ENCODE data around the gene MYOD1. TPM values are rescaled to one million over a fixed set of nuclear protein-coding genes. Genes with fewer than 3 reads are reported as not detected.

Gene MYOD1
- total RNA-seq, 1 experiment from 2014 or later: not detected

DNA sequence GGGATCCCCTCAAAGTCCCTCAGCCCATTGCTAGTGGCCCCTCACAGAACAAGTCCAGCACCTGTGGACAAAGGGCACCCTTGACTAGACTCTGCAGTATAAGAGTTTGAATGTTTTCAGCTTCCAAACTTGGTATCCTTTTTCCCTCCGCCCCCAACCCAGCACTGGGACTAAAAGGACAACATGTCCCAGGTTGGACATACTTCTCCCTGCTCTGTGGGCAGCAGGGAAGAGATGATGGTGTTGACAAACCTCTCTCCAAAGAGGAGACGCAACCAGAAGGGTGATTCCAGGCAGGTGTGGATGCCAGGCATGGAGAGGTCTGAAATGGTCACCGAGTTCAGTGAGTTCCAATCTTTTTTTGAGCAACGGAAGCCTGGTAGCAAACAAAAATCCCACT lies 4.5 kb upstream of the MYOD1 start:
- no peak overlapping the region for H3K27ac ChIP-seq (ENCODE audit: low read depth, low read length, poor library complexity, severe bottlenecking)
- DNase-seq (ENCODE audit: low spot score): no peak
- no peak for TF ChIP-seq EZH2 (IDR thresholded peaks at IDR 0.05; ENCODE audit: borderline replicate concordance, low read depth, low read length, poor library complexity, severe bottlenecking)
- TF ChIP-seq, protein P1, sequence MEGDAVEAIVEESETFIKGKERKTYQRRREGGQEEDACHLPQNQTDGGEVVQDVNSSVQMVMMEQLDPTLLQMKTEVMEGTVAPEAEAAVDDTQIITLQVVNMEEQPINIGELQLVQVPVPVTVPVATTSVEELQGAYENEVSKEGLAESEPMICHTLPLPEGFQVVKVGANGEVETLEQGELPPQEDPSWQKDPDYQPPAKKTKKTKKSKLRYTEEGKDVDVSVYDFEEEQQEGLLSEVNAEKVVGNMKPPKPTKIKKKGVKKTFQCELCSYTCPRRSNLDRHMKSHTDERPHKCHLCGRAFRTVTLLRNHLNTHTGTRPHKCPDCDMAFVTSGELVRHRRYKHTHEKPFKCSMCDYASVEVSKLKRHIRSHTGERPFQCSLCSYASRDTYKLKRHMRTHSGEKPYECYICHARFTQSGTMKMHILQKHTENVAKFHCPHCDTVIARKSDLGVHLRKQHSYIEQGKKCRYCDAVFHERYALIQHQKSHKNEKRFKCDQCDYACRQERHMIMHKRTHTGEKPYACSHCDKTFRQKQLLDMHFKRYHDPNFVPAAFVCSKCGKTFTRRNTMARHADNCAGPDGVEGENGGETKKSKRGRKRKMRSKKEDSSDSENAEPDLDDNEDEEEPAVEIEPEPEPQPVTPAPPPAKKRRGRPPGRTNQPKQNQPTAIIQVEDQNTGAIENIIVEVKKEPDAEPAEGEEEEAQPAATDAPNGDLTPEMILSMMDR (conservative IDR thresholded peaks at IDR 0.05; ENCODE audit: low read depth, low read length): no peak
- H3K4me3 ChIP-seq (ENCODE audit: low read depth, low read length, poor library complexity, severe bottlenecking): no peak overlapping the region
- H3K36me3 ChIP-seq (ENCODE audit: insufficient read depth, low read length, poor library complexity, severe bottlenecking): no peaks in the 10 kb centered on the region
- CTCF ChIA-PET: no interaction called here
- BruUV-seq (replicated peaks): no TSS peak
- H3K27me3 ChIP-seq (replicated peaks; ENCODE audit: insufficient read depth, low read depth, low read length, poor library complexity): peaks cover 78% of the 10 kb centered on the region
- POLR2A ChIA-PET (ENCODE audit: low non-redundant PET): no interaction called here
- no peaks in the 10 kb centered on the region for H3K4me1 ChIP-seq (ENCODE audit: insufficient read depth, low read length, poor library complexity, severe bottlenecking)
- intact Hi-C loops (cut with micrococcal nuclease; ENCODE audit: unreplicated experiment): no loop called here
- no peaks in the 10 kb centered on the region for H3K9me3 ChIP-seq (ENCODE audit: low read depth, low read length, poor library complexity, severe bottlenecking)

DNA sequence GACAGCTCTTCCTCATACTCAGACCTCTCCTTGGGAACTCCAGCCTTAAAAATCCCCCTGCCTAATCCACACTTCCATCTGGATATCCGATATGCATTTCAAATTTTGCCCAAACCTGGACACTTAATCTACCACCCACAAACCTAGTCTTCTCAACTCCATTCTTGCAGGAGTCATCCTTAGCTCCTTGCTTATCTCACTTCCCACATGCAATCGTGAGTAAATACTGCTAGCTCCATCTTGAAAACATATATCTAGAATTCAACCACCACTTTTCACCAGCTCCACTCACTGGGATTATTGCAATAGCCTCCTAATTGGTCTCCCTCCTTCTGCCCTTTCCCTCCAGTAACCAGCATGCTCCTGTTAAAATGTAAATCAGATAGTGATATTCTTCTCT lies 2.6 kb upstream of the MYOD1 start:
- ChIA-PET CTCF (no interaction called here), POLR2A (ENCODE audit: low non-redundant PET) (no interaction called here)
- intact Hi-C loops (cut with micrococcal nuclease; ENCODE audit: unreplicated experiment): no loop called here
- no peak overlapping the region for H3K4me3 ChIP-seq (ENCODE audit: low read depth, low read length, poor library complexity, severe bottlenecking)
- H3K27me3 ChIP-seq (replicated peaks; ENCODE audit: insufficient read depth, low read depth, low read length, poor library complexity): peaks cover 88% of the 10 kb centered on the region
- H3K4me1 ChIP-seq (ENCODE audit: insufficient read depth, low read length, poor library complexity, severe bottlenecking): no peaks in the 10 kb centered on the region
- TF ChIP-seq, protein P1 (conservative IDR thresholded peaks at IDR 0.05; ENCODE audit: low read depth, low read length): no peak
- TF ChIP-seq EZH2 (IDR thresholded peaks at IDR 0.05; ENCODE audit: borderline replicate concordance, low read depth, low read length, poor library complexity, severe bottlenecking): no peak
- DNase-seq (ENCODE audit: low spot score): no peak
- no peak overlapping the region for H3K27ac ChIP-seq (ENCODE audit: low read depth, low read length, poor library complexity, severe bottlenecking)
- no TSS peak for BruUV-seq (replicated peaks)
- H3K36me3 ChIP-seq (ENCODE audit: insufficient read depth, low read length, poor library complexity, severe bottlenecking): no peaks in the 10 kb centered on the region
- H3K9me3 ChIP-seq (ENCODE audit: low read depth, low read length, poor library complexity, severe bottlenecking): no peaks in the 10 kb centered on the region

DNA sequence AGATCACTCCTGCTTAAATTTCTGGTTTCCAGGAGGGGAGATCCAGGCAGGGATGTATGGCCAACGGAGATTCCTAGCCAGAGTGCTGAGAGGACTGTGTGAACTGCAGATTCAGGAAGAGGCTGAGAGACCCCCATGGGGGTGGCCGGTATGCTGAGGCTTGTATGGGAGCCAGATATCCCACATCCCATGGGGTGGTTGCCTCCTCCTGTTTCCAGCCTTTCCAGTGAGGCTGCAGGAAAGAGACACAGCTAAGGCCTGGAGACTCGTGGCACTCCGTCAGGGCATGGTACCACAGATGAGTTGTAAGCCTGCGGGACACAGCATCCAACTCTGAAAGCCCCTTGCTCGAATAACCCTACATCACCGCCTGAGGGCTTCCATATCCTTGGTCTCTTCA lies 1.4 kb upstream of the MYOD1 start:
- Histone ChIP-seq H3K27me3 (replicated peaks; ENCODE audit: insufficient read depth, low read depth, low read length, poor library complexity) (peaks cover 88% of the 10 kb centered on the region), H3K4me3 (ENCODE audit: low read depth, low read length, poor library complexity, severe bottlenecking) (no peak overlapping the region), H3K4me1 (ENCODE audit: insufficient read depth, low read length, poor library complexity, severe bottlenecking) (no peaks in the 10 kb centered on the region), H3K36me3 (ENCODE audit: insufficient read depth, low read length, poor library complexity, severe bottlenecking) (no peaks in the 10 kb centered on the region), H3K9me3 (ENCODE audit: low read depth, low read length, poor library complexity, severe bottlenecking) (no peaks in the 10 kb centered on the region), H3K27ac (ENCODE audit: low read depth, low read length, poor library complexity, severe bottlenecking) (no peak overlapping the region)
- TF ChIP-seq, protein P1 (conservative IDR thresholded peaks at IDR 0.05; ENCODE audit: low read depth, low read length): no peak
- no peak for TF ChIP-seq EZH2 (IDR thresholded peaks at IDR 0.05; ENCODE audit: borderline replicate concordance, low read depth, low read length, poor library complexity, severe bottlenecking)
- POLR2A ChIA-PET (ENCODE audit: low non-redundant PET): no interaction called here
- BruUV-seq (replicated peaks): no TSS peak
- no peak for DNase-seq (ENCODE audit: low spot score)
- intact Hi-C loops (cut with micrococcal nuclease; ENCODE audit: unreplicated experiment): no loop called here
- CTCF ChIA-PET: no interaction called here
